Anterior cingulate cortex (tissue), 58 donors: ENCODE data around the gene KIAA1671.
A peak's percentile ranks its signal among the peaks of the same experiment; 100 is the strongest.
"Not testable (repeated sequence)": the region's sequence is repeated elsewhere in the genome, so short reads cannot be mapped to it uniquely, and the experiment has no call there.

Source experiments
- DNase-seq, 58 donors: peaks; one replicate each; lab custom pipeline; 2025; lab: John Stamatoyannopoulos, UW

Gene KIAA1671

DNA sequence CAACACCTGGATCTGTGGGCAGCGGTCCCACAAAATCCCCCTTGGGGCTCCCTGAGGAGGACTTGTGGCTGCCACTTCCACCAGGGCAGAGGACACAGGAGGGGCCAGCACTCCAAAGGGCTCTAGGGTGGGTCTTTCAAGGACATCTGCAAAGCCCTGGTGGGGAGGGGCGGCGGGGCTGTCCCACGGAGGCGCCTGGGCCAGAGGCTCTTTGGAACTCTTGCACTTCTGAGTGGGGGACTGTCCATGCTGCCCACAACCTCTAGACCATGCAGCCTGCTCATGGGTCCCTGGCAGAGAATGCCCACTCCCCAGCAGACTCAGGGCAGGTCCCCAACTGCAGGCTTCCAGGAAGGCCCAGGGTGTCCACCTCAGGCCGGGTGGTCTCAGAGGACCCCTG lies 225.8 kb downstream of the KIAA1671 start:
- not testable (repeated sequence) for DNase-seq

DNA sequence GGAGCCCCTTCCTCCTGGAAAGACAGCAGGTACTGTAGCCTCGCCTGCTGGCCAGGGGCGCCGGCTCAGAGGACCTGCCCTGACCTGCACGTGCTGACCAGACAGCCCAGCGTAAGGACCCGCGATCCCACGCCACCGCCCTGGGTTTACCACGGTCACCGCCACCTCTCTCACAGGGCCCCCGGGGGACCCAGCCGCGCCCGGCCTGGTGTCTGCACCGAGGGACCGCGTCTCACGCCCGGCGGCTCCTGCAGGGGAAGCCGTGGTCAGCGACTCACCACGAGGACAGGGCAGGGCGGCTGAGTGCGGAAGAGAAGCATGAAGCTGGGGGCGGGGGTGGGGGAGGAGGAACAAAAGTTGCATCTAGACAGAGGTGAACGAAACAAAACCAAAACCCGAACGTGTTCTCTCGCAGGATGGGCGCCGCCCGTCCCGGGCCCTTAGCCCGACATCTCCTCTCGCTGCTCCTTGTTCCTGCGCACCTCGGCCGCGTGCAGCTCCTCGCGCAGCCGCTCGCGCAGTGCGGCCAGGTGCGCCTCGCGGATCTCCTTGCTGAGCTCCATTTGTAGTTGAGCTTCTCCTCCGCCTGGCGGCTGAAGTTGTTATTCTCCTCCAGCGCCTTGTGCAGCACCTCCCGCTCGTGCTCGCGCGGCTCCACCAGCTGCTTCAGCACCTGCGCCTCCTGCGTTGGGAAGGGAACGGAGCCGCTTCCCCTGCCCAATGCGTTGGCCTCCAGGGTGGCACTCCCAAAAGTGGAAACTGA lies 226.5 kb downstream of the KIAA1671 start:
- not testable (repeated sequence) for DNase-seq

DNA sequence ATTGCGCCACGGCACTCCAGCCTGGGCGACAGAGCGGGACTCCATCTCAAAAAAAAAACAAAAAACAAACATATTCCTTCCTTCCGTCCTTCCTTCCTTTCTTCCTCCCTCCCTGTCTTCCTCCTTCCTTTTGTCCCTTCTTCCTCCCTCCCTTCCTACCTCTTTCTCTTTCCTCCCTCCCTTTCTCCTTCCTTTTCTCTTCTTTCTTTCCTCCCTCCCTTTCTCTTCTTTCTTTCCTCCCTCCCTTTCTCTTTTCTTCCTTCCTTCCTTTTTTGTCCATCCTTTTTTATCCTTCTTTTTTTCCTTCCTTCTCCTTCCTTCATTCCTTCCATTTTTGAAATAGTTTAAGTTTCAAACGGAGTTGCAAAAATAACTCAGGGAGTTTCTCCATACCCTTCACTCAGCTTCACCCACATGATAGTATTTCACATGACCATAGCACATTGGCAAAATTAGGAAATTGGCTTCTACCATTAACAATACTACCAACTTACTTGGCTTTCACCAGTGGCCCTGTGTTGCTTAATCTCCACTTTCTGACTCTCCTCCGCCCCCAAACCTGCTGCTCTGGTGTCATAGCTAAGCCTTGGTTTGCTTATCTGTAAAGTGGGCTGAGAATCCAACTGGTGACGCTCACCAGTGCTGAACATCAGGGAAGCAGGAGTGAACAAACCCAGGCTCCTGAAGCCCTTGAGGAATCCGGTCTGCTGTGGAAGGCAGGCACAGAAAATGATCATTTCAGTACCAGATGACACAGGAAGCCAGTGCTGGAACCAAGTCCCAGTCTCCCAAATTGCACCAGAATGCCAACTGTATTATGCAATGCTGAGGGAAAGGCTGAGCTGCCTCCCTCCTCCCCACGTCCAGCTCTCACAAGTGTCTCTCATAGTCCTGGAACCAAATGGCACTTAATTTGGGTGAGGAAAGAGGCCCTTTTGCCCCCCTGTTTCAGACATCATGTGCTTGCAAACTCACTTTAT lies 229.9 kb downstream of the KIAA1671 start:
- DNase-seq = peak in 10 of 58 donors; percentile 1 to 62 (median 18)

DNA sequence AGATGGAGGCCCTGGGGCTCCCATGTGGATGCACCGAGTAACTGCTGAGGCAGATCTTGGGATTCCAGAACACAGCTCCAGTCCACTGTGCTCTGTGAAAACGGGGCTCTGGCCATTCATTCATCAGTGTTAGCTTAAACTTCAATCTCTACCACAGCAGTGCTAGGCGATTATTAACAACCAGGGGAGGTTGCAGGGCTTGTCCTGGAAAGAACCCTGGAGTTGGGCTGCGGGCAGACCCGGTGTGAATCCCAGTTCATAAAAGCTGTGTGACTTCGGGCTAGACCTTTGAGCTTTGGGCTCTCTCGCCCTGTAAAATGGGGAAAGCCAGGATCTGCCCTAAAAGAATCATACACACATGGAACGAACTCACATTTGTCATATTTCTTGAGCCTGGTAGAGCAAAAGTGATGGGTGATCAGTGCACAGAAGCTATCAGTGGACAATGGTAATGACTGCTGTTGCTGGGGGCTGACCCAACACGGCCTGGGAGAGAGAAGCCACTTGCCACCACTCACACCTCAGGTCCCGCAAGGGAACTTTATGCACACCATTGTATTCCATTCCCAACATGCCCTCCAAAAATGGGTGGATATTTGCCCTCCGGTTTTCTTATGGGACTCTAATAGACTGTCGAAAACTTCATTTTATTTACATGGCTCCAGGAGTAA lies 231.6 kb downstream of the KIAA1671 start:
- no peak for DNase-seq

DNA sequence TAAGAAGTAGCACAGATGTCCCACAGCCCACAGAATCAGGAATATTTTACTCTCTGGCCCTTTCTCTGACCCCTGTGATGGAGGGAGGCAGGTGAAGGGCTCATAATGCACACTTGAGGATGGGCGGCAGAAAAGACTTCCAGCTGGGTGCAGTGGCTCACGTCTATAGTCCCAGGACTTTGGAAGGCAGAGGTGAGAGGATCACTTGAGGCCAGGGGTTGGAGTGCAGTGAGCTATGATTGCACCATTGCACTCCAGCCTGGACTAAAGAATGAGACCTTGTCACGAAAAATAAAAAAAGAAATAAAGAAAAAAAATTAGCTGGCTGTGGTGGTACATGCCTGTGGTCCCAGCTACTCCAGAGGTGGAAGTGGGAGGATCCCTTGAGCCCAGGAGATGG lies 233.6 kb downstream of the KIAA1671 start:
- DNase-seq = no peak

DNA sequence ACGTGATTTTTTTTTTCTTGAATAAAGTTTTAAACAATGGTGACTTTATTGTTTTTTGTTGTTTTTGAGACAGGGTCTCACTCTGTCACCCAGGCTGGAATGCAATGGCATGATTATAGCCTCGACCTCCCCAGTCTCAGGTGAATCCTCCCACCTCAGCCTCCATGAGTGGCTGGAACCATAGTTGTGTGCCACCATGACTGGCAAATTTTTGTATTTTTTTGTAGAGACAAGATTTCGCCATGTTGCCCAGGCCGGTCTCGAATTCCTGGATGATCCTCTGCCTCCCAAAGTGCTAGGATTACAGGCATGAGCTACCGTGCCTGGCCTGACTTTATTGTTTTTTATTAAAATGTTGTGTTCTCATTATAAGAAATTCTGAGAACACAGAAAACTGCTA lies 235.0 kb downstream of the KIAA1671 start:
- no peak for DNase-seq

DNA sequence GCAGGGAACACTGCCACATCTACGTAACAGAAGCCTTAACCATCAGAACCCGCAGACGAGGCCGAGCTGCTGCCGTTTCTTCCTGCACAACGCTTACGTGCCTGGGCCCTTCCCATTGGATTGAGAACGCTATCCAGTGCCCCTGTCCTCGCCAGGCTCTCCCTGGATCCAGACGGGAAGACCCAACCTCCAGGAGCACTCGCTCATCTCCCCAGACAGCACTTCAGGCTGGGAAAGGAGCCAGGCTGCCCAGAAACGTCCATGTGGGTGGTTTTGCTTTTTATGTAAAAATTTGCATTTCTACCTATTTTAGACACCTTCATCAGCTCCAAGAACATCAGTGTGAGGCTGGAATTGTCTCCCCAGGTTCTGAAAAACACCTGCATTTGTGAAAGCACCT lies 239.9 kb downstream of the KIAA1671 start:
- DNase-seq = peak in 19 of 58 donors; percentile 0 to 47 (median 12)

DNA sequence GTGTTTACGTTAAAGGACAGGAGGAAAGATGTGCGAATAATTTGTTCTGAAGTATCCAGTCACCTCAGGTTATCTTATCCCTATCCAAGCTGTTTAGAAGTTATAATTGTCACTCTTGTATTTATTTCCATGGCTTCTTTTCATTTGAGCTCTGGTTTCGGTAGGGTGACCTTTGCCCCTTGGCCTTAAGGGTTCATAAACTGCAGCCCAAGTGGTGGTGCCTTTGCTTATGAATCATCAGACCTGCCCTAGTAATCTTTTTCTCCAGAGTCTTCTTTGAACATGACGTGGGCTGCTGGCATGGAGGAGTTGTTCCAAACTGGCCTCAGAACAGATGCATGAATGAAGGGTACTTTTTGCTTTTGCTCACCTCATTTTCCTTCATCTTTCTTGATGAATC lies 240.6 kb downstream of the KIAA1671 start:
- DNase-seq = no peak

DNA sequence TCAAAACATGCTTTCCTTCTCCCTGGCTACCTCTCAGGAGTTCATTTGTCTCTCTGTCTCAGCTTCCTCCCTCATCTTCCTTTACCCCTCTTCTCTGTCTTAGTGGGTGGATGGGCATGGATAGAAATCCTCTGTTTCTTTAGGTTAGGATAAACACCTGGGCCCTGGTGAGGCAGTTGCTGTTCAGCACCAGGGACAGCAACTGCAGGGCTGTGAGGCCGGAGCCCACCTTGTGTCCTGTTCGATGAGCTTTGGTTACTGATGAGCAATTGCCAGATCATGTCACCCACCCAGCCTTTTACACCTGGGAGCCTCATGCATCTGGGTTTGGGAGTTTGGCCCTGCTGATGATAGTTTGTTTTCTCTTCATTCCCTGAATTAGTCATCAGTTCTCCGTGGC lies 241.0 kb downstream of the KIAA1671 start:
- DNase-seq = no peak

DNA sequence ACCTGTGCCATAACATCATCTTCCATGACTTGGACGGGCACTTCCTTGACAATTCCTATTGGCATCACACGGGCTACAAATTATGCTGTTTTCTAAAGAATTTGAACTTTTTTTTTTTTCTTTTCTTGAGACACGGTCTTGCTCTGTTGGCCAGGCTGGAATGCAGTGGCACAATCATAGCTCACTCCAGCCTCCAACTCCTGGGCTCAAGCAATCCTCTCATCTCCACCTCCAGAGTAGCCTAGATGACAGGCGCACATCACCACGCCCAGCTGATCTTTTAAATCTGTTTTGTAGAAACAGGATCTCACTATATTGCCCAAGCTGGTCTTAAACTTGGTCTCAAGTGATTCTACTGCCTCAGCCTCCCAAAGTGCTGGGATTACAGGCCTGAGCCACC lies 243.8 kb downstream of the KIAA1671 start:
- DNase-seq = no peak

DNA sequence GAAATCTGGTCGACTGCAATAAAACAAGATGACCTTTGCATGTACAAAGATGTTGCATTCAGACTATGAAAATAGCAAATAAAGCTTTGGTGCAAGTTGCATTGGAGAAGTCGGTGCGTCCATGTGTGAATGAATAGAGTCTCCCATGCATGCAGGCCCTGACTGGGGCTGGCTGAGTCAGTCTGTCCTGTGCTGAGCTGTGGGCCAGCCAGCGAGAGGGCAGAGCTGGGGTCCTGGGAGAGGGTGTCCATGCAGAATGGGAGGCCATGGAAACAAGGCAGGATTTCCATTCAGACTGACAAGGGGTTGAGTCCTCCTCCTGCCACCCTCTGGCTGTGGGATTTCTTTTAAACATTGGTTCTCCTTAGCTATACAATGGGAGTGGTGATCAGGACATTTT lies 244.8 kb downstream of the KIAA1671 start:
- DNase-seq = no peak

DNA sequence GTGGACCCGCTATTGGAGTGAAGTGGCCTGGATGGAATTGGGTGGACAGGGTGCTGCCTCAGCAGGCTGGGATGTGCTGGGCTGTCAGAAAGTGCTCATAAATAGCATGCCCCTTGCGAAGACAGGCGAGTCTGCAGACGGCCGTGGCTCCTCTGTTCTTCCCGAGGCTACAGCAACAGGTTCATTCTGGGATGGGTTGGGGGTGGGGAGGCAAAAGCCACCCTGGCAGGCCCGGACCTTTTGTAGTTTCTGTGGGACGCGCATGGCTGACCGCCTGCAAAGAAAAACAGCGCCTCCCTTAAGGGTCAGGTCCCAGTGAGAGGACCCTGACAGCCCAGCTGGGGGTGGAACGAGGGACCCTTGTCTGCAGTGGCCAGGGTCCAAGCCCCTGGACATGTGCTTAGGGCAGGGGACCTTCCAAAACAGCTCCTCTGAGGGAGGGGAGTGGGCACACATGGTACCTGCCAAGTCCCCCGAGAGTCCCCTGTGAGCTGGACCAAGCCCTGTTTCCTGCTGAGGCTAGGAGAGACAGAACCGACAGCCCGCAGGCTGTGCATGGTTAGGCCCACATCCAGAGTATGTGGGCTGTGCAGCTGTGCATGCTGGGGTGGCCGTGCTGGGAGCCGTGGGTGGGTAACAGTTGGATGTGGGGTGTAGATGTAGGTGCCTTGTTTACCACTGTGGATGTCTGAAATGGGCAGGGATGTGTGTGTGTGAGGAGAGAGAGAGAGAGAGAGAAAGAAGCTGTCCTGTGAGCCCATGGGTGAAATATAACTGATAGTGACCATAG lies 247.4 kb downstream of the KIAA1671 start, which contains the start of gene CRYBB3:
CRYBB3 (plus strand) TSS at position 128 of the 790 bp plus-strand sequence. CDS start 1,539 bp downstream, outside the sequence.
- peak in 2 of 58 donors; percentile 9 to 18 for DNase-seq

DNA sequence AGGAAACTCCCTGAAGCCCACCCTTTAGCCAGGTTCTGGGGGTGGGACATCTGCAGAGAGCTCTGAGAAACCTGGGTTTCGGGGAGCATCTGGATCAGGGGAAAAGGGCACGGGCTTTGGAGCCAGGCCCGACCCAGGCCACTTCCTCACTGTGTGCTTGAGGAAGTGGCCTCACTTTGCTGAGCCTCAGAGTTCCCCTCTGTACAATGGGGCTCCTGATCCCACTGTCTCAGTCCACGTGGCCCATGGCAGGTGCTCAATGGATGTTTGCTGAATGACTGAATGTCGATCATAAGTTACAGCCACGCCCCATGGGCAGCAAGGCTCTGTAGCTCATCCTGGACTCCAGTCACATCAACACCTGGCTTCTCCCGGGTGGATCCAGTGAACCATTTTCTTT lies 248.5 kb downstream of the KIAA1671 start:
- no peak for DNase-seq

DNA sequence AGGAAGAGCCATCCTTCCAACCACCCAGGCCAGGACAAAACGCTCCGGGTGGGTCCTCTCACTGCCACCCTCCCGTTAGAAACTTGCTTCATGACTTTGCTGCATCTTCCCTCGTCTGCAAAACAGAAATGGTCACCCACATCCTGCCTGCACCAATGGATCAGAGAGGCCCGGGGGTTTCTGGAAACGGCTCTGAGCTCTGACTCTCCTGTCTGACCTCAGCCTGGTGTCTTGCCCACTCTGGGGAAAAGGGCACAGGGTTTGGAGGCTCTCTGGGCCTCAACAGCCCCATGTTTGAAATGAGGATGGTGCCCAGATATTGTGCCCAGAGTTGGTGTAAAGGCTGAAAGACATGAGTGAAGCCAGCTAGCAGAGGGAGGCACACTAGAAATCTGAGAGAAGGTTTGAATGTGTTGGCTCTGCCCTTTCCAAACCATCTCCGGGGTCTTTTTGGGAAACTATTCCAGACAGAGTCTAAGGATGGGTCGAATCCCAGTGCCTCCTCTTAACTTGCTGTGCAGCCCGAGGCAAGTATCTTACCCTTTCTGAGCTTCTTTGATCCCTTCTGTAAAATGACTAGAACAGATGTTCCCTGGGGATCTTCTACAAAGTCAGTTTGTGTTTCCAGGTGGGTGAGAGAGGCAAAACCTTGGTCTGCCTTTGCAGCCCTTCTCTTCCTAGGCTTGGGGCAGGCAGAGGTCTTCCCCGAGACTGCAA lies 249.2 kb downstream of the KIAA1671 start:
- DNase-seq = no peak

DNA sequence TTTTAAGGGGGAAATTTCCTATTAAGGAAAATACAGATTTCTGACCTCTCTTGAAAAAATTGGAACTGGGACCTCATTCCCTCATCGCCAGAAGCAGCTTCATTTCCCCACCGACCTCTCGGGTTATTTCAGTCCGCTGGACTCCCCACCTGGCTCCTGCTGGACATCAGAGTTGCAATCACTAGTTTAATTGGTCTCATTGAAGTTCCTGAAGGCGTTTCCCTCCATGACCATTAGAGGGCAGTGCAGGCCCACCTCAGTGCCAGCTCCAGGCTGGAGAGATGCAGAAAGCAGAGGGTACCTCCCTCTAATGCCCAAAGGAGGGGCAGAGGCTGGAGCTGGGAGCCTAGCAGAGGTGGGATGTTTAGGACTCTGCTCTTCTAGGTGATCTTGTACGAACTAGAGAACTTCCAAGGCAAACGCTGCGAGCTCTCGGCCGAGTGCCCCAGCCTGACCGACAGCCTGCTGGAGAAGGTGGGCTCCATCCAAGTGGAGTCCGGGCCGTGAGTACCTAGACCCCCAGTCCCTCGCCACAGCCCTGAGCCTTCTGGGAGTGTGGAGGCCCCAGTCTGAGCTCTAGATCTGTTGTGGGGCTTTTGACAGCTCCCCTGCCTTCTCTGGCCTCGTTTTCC lies 249.9 kb downstream of the KIAA1671 start:
- peak in 44 of 58 donors; percentile 1 to 59 (median 18) for DNase-seq

DNA sequence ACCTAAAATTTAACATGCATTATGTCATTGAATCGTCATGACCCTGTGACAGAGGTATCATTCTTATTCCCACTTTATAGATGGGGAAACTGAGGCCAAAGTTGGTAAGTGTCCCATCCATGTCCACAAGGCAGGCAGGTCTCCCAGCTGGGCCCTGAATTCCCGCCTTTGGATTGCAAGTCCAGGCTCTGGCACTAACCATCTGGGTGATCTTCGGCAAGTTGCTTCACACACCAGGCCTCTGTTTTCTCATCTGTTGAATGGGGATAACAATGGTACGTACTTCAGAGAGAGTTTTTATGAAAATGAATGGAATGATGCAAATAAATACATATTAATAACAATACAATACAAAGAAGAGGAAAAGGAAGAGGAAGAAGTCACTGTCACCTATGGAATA lies 250.6 kb downstream of the KIAA1671 start:
- DNase-seq = no peak

DNA sequence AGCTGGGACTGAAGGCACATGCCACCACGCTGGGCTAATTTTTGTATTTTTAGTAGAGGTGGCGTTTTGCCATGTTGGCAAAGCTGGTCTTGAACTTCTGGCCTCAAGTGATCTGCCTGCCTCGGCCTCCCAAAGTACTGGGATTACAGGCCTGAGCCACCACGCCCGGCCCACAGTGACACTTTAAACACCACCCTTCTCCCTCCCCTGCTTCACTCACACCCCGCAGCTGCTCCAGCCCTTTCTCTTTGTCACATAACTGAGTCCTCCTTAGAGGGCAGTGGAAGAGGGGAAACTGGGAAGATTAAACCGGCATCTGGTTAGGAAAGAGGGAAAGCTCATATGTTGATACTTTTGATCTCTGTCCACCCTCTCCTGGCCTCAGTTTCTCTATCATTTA lies 252.0 kb downstream of the KIAA1671 start:
- not testable (repeated sequence) for DNase-seq

DNA sequence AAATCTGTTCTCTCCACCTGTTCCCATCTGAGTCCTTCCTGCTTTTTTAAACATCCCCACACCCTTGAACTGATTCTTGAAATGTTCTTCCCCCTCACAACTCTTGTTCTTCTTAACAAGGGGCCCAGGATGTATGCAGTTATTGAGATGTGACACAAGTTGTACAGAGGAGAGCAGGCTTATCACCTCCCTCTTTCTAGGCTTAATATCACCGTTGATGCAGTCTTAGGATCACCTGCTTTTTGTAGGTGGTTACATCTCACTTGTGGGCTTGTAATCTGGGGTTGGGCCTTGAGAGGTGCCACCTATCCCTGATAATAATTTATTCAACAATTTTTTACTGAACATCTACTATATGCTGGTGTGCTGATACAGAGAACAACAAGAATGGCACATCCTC lies 253.3 kb downstream of the KIAA1671 start:
- DNase-seq = no peak

DNA sequence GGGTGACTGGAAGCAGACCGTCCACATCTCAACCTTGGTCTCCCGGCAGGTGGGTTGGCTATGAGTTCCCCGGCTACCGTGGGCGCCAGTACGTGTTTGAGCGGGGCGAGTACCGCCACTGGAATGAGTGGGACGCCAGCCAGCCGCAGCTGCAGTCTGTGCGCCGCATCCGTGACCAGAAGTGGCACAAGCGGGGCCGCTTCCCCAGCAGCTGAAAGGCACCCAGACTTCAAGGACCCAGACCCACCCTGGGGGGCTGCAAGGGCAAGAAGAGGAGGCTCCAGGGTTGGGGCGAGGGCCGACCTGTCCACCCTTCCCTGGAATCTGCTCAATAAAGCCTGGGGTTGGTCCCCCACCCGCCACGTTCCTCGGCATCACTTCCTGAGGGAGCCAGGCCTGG lies 254.5 kb downstream of the KIAA1671 start:
- DNase-seq = no peak
